ENCODE results near the gene DIPK1A.
"Not testable (repeated sequence)": the region's sequence is repeated elsewhere in the genome, so short reads cannot be mapped to it uniquely, and the experiment has no call there.

The DIPK1A gene

GRCh38 chr1:92921031-92922023 lies 39.9 kb downstream of the DIPK1A start:
- ATAC-seq (no peak), DNase-seq (no peak)

- ATAC-seq (no peak), DNase-seq (no peak)
These were observed 44.4 kb downstream of the DIPK1A start for GRCh38 chr1:92916899-92917298.

GRCh38 chr1:92915547-92915946 lies 45.7 kb downstream of the DIPK1A start:
- ATAC-seq (no peak), DNase-seq (no peak)

GRCh38 chr1:92913093-92913819 lies 48.0 kb downstream of the DIPK1A start:
- DNase-seq: no peak
- no peak for ATAC-seq

- no peak for ATAC-seq
- DNase-seq: no peak
These were observed 51.2 kb downstream of the DIPK1A start for GRCh38 chr1:92910081-92910480.

- DNase-seq (no peak), ATAC-seq (no peak)
These were observed 51.9 kb downstream of the DIPK1A start for GRCh38 chr1:92909321-92909720.

- ATAC-seq: peak; percentile 72
- no peak for DNase-seq
These were observed 53.1 kb downstream of the DIPK1A start for GRCh38 chr1:92907949-92908684.

GRCh38 chr1:92903765-92904164 lies 57.5 kb downstream of the DIPK1A start:
- ATAC-seq: no peak
- DNase-seq: no peak

- ATAC-seq (no peak), DNase-seq (no peak)
These were observed 58.9 kb downstream of the DIPK1A start for GRCh38 chr1:92902406-92902744.

GRCh38 chr1:92901699-92902405 lies 59.4 kb downstream of the DIPK1A start:
- no peak for DNase-seq
- ATAC-seq: no peak

- ATAC-seq (no peak), DNase-seq (no peak)
These were observed 60.1 kb downstream of the DIPK1A start for GRCh38 chr1:92901126-92901525.

GRCh38 chr1:92900539-92900938 lies 60.7 kb downstream of the DIPK1A start:
- DNase-seq (no peak), ATAC-seq (no peak)

- DNase-seq (no peak), ATAC-seq (no peak)
These were observed 61.5 kb downstream of the DIPK1A start for GRCh38 chr1:92899780-92900179.

GRCh38 chr1:92898053-92898452 lies 63.2 kb downstream of the DIPK1A start:
- not testable (repeated sequence) for ATAC-seq, DNase-seq

GRCh38 chr1:92887465-92887864 lies 73.8 kb downstream of the DIPK1A start:
- DNase-seq (no peak), ATAC-seq (no peak)

GRCh38 chr1:92886886-92887419 lies 74.3 kb downstream of the DIPK1A start:
- DNase-seq (no peak), ATAC-seq (no peak)

- DNase-seq (no peak), ATAC-seq (no peak)
These were observed 77.1 kb downstream of the DIPK1A start for GRCh38 chr1:92884195-92884594.

- DNase-seq (no peak), ATAC-seq (no peak)
These were observed 78.0 kb downstream of the DIPK1A start for GRCh38 chr1:92883297-92883696.

GRCh38 chr1:92882819-92883218 lies 78.4 kb downstream of the DIPK1A start:
- DNase-seq (no peak), ATAC-seq (peak; percentile 76)

- DNase-seq (no peak), ATAC-seq (no peak)
These were observed 79.9 kb downstream of the DIPK1A start for GRCh38 chr1:92881391-92881790.

GRCh38 chr1:92879316-92879968 lies 81.8 kb downstream of the DIPK1A start:
- ATAC-seq (no peak), DNase-seq (no peak)
